IMR-90 (cell line): ENCODE data around the gene ECE2. TPM values are rescaled to one million over a fixed set of nuclear protein-coding genes. Genes with fewer than 3 reads are reported as not detected.

Experiments used
- ATAC-seq: fragments of 200-7000 bp; cut with Tn5 transposase; 2 replicates; pipeline ENCODE4 v1.9.1; 2020; ENCODE audit warnings: low read depth, mild to moderate bottlenecking, moderate library complexity
- BruUV-seq: library from RNA; stranded (reverse); fragments of 400-500 nt; replicated peaks from 2 replicates; lab custom pipeline; 2021; lab: Mats Ljungman, UMichigan
- CTCF ChIA-PET: fragments of 300-600 bp; formaldehyde crosslinking; extraction: SDS; loops from one replicate; lab custom pipeline; 2021; ENCODE audit warnings: antibody characterized with exemption; lab: Yijun Ruan, JAX
- POLR2A ChIA-PET: fragments of 300-600 bp; sonication (Branson Sonifier 250); formaldehyde crosslinking; loops from one replicate; lab custom pipeline; 2022; ENCODE audit warnings: antibody characterized with exemption; ENCODE audit not compliant: unreplicated experiment; lab: Charles Lee
- DNase-seq: peaks from one replicate; pipeline ENCODE4 v3.0.0; 2013
- H2AFZ ChIP-seq: replicated peaks from 2 replicates; pipeline ENCODE3; 2013; ENCODE audit warnings: low read length, mild to moderate bottlenecking; ENCODE audit not compliant: poor library complexity
- H2AK5ac ChIP-seq: 2 replicates; pipeline ENCODE4 v1.6.1; 2013; ENCODE audit warnings: low read depth, low read length, inconsistent platforms
- H2AK9ac ChIP-seq: replicated peaks from 2 replicates; pipeline ENCODE3; 2013; ENCODE audit warnings: mild to moderate bottlenecking, low read depth, low read length, moderate library complexity; ENCODE audit not compliant: poor library complexity
- H2BK120ac ChIP-seq: 2 replicates; pipeline ENCODE4 v1.6.1; 2013; ENCODE audit warnings: low read depth, low read length, inconsistent platforms
- H2BK15ac ChIP-seq: 3 replicates; pipeline ENCODE4 v1.6.1; 2013; ENCODE audit warnings: low read depth, low read length, inconsistent platforms
- H2BK20ac ChIP-seq: 2 replicates; pipeline ENCODE4 v1.6.1; 2013; ENCODE audit warnings: low read depth, mild to moderate bottlenecking, inconsistent platforms, low read length, moderate library complexity
- H2BK5ac ChIP-seq: 2 replicates; pipeline ENCODE4 v1.6.1; 2013; ENCODE audit warnings: mild to moderate bottlenecking, low read depth, low read length, inconsistent platforms; ENCODE audit not compliant: poor library complexity, severe bottlenecking
- H3K14ac ChIP-seq: replicated peaks from 2 replicates; pipeline ENCODE4 v1.6.1; 2013; ENCODE audit warnings: low read depth, low read length, inconsistent platforms
- H3K18ac ChIP-seq: 2 replicates; pipeline ENCODE4 v1.6.1; 2013; ENCODE audit warnings: low read depth, low read length, control low read depth
- H3K23ac ChIP-seq: 2 replicates; pipeline ENCODE4 v1.6.1; 2013; ENCODE audit warnings: low read depth, low read length, inconsistent platforms
- H3K27ac ChIP-seq: 2 replicates; pipeline ENCODE4 v1.5.1; 2013; ENCODE audit warnings: mild to moderate bottlenecking, control low read depth, low read length; ENCODE audit not compliant: insufficient read depth
- H3K27me3 ChIP-seq: 2 replicates; pipeline ENCODE4 v1.6.1; 2013; ENCODE audit warnings: low read length; ENCODE audit not compliant: control insufficient read depth, insufficient read depth
- H3K36me3 ChIP-seq: 2 replicates; pipeline ENCODE4 v1.6.1; 2013; ENCODE audit warnings: low read length, mixed read lengths; ENCODE audit not compliant: control insufficient read depth, insufficient read depth
- H3K4ac ChIP-seq: 2 replicates; pipeline ENCODE4 v1.6.1; 2013; ENCODE audit warnings: low read depth, low read length, inconsistent platforms
- H3K4me1 ChIP-seq: 2 replicates; pipeline ENCODE4 v1.6.1; 2013; ENCODE audit warnings: low read length, mixed read lengths; ENCODE audit not compliant: control insufficient read depth, insufficient read depth
- H3K4me2 ChIP-seq: 2 replicates; pipeline ENCODE4 v1.6.1; 2013; ENCODE audit warnings: low read depth, mild to moderate bottlenecking, control low read depth, low read length, moderate library complexity
- H3K4me3 ChIP-seq: 2 replicates; pipeline ENCODE4 v1.5.1; 2013; ENCODE audit warnings: low read depth, mild to moderate bottlenecking, control low read depth, low read length, moderate library complexity; ENCODE audit not compliant: insufficient read depth
- H3K56ac ChIP-seq: 2 replicates; pipeline ENCODE4 v1.6.1; 2013; ENCODE audit warnings: low read length, inconsistent platforms; ENCODE audit not compliant: insufficient read depth; ENCODE audit errors: extremely low read depth
- H3K79me1 ChIP-seq, 2 experiments: 2 replicates each; pipeline ENCODE4 v1.6.1; 2013; ENCODE audit warnings: low read length in 2 of 2, inconsistent platforms in 1 of 2, low read depth in 1 of 2
- H3K9ac ChIP-seq: 2 replicates; pipeline ENCODE4 v1.6.1; 2013; ENCODE audit warnings: low read depth, low read length, control low read depth
- H3K9me1 ChIP-seq: 2 replicates; pipeline ENCODE4 v1.6.1; 2013; ENCODE audit warnings: low read length, inconsistent platforms; ENCODE audit not compliant: insufficient read depth
- H3K9me3 ChIP-seq: 2 replicates; pipeline ENCODE4 v1.6.1; 2013; ENCODE audit warnings: low read length; ENCODE audit not compliant: control insufficient read depth, insufficient read depth
- H4K20me1 ChIP-seq: 2 replicates; pipeline ENCODE4 v1.6.1; 2013; ENCODE audit warnings: low read length, inconsistent platforms; ENCODE audit not compliant: insufficient read depth
- H4K5ac ChIP-seq: 2 replicates; pipeline ENCODE4 v1.6.1; 2013; ENCODE audit warnings: mild to moderate bottlenecking, low read depth, low read length, control low read depth
- H4K8ac ChIP-seq, 2 experiments: 2 replicates each; pipeline ENCODE4 v1.6.1; 2013; ENCODE audit warnings: low read depth in 2 of 2, low read length in 2 of 2, control low read depth in 1 of 2, inconsistent platforms in 1 of 2
- H4K91ac ChIP-seq: 2 replicates; pipeline ENCODE4 v1.6.1; 2013; ENCODE audit warnings: low read depth, low read length, inconsistent platforms; ENCODE audit not compliant: insufficient read depth
- BHLHE40 ChIP-seq: fragments of 150-350 bp; IDR thresholded peaks from 2 replicates; pipeline ENCODE4 v1.6.1; 2016; ENCODE audit warnings: mild to moderate bottlenecking, low read depth, low read length
- CHD1 ChIP-seq: IDR thresholded peaks from 2 replicates; pipeline ENCODE4 v1.6.1; 2012; ENCODE audit warnings: low read depth, low read length, improper control_type of control experiment
- CTCF ChIP-seq: conservative IDR thresholded peaks from 2 replicates; pipeline ENCODE4 v1.5.1; 2012; ENCODE audit warnings: mild to moderate bottlenecking, low read depth, low read length, improper control_type of control experiment
- ELK1 ChIP-seq: fragments of 150-350 bp; IDR thresholded peaks from 2 replicates; pipeline ENCODE4 v1.6.1; 2016; ENCODE audit warnings: low read depth, mild to moderate bottlenecking, low read length, moderate library complexity, borderline replicate concordance
- FOS ChIP-seq: fragments of 150-350 bp; IDR thresholded peaks from 2 replicates; pipeline ENCODE4 v1.6.1; 2016; ENCODE audit warnings: low read depth, low read length
- MAFK ChIP-seq: IDR thresholded peaks from 2 replicates; pipeline ENCODE4 v1.6.1; 2012; ENCODE audit warnings: low read depth, low read length, improper control_type of control experiment
- MAZ ChIP-seq: IDR thresholded peaks from 2 replicates; pipeline ENCODE4 v1.6.1; 2012; ENCODE audit warnings: low read depth, mild to moderate bottlenecking, low read length, improper control_type of control experiment, moderate library complexity, borderline replicate concordance
- NFE2L2 ChIP-seq: fragments of 150-350 bp; IDR thresholded peaks from 2 replicates; pipeline ENCODE4 v1.6.1; 2016; ENCODE audit warnings: low read depth, mild to moderate bottlenecking, low read length
- POLR2A ChIP-seq: IDR thresholded peaks from 2 replicates; pipeline ENCODE4 v1.6.1; 2012; ENCODE audit warnings: mild to moderate bottlenecking, low read depth, low read length
- RAD21 ChIP-seq: IDR thresholded peaks from 2 replicates; pipeline ENCODE4 v1.6.1; 2012; ENCODE audit warnings: low read length, improper control_type of control experiment
- RCOR1 ChIP-seq: IDR thresholded peaks from 2 replicates; pipeline ENCODE4 v1.6.1; 2012; ENCODE audit warnings: mild to moderate bottlenecking, low read length, improper control_type of control experiment; ENCODE audit not compliant: insufficient replicate concordance
- RFX5 ChIP-seq: IDR thresholded peaks from 2 replicates; pipeline ENCODE4 v1.8.0; 2012; ENCODE audit warnings: low read depth, mild to moderate bottlenecking, low read length, moderate library complexity
- SMC3 ChIP-seq: fragments of 150-350 bp; IDR thresholded peaks from 2 replicates; pipeline ENCODE4 v1.6.1; 2016; ENCODE audit warnings: low read depth, mild to moderate bottlenecking, antibody characterized with exemption, low read length, moderate library complexity
- WGBS, 2 experiments: methylation state at CpG; one replicate each; pipeline versions ENCODE4 v1.1.5 to v1.1.7; 2013; ENCODE audit warnings: missing lambda C conversion rate in 2 of 2; ENCODE audit not compliant: insufficient read length in 1 of 2; ENCODE audit errors: extremely low coverage in 2 of 2; 5-methylcytosine and 5-hydroxymethylcytosine counted together
- dilution Hi-C: fragments of 300-500 bp; cut with HindIII; formaldehyde crosslinking; loops from one replicate; pipeline ENCODE4 v1.14.3; 2018; ENCODE audit warnings: low sequenced_read_pairs; ENCODE audit not compliant: unreplicated experiment
- in situ Hi-C: fragments of 300-500 bp; cut with MboI; formaldehyde crosslinking; loops from 3 replicates; pipeline ENCODE4 v1.14.3; 2019; ENCODE audit warnings: low sequenced_read_pairs, inconsistent platforms, mixed read lengths
- intact Hi-C: fragments of 100-400 bp; cut with micrococcal nuclease; formaldehyde crosslinking; loops from 2 replicates; pipeline ENCODE4 v1.10.0; 2022
- polyA plus RNA-seq, 3 experiments: library from polyadenylated mRNA; depleted of rRNA; stranded (reverse); fragments of >200 nt; gene quantifications; 2 replicates each; pipeline ENCODE4 v1.2.3, GENCODE V29; 2012; ENCODE audit warnings: low replicate concordance in 1 of 3
- total RNA-seq: library from RNA; depleted of rRNA; stranded (reverse); fragments of >200 nt; gene quantifications from 2 replicates; pipeline ENCODE4 v1.2.3, GENCODE V29; 2012

ECE2 gene
- total and polyA plus RNA-seq, 2 of the 4 experiments (the other 2 are of a cell fraction): not detected

- peak; percentile 87 for TF ChIP-seq POLR2A
- no peak for TF ChIP-seq NFE2L2
- TF ChIP-seq BHLHE40: 0 out of 2 replicates have a peak, but pooled peaks have one; percentile 3
These were observed 39.1 kb downstream of the ECE2 start (continued) for GRCh38 chr3:184314700-184315542.

- peak overlapping the region; percentile 97 for H4K91ac ChIP-seq
- H2BK5ac ChIP-seq: peak overlapping the region; percentile 99
- H3K27me3 ChIP-seq: no peaks in the 10 kb centered on the region
- H3K23ac ChIP-seq: peak overlapping the region; percentile 95
- peak overlapping the region; percentile 70; the same call in 1 of the 3 replicates for H2BK15ac ChIP-seq
- BruUV-seq: TSS peak; percentile 67
- H3K56ac ChIP-seq: peak overlapping the region; percentile 85
- peaks cover 24% of the 10 kb centered on the region for H3K36me3 ChIP-seq
- peak overlapping the region; percentile 50 for H4K5ac ChIP-seq
- H3K4me2 ChIP-seq: peak overlapping the region; percentile 93
- in situ Hi-C loops (no loop called here), intact Hi-C loops (loop anchor here (2.0 kb wide), 1 partner anchor 47 kb away; no protein-coding TSS in a partner anchor), dilution Hi-C loops (no loop called here)
- peak overlapping the region; percentile 98 for H3K9ac ChIP-seq
- peak overlapping the region; percentile 91 for H3K4me3 ChIP-seq
- peak overlapping the region; percentile 85 for H2AFZ ChIP-seq
- peaks cover 55% of the 10 kb centered on the region for H4K20me1 ChIP-seq
- H2BK120ac ChIP-seq: peak overlapping the region; percentile 83
- ATAC-seq: no peak
- H2BK20ac ChIP-seq: no peak overlapping the region
- 0% methylated on average over 2 of the region's 6 CpGs; no CpG with 5 or more reads in 1 of the 2 experiments for WGBS, 2 experiments
- peaks cover 25% of the 10 kb centered on the region for H3K4me1 ChIP-seq
- peak overlapping the region; percentile 97 for H3K4ac ChIP-seq
- peaks cover 22% of the 10 kb centered on the region for H3K9me1 ChIP-seq
- peak overlapping the region; percentile 90 for H3K14ac ChIP-seq
- peak overlapping the region; percentile 88 to 90 for H4K8ac ChIP-seq
- peak overlapping the region; percentile 99 for H3K27ac ChIP-seq
- no peak for DNase-seq
- ChIA-PET CTCF (no interaction called here), POLR2A (interaction anchor here (0.9 to 1.5 kb wide), 2 partner anchors 22 to 50 kb away, joined by 4 to 5 read pairs; partner anchors contain the start of gene FAM131A)
- H3K9me3 ChIP-seq: no peaks in the 10 kb centered on the region
- H2AK9ac ChIP-seq: peak overlapping the region; percentile 100
- H3K79me1 ChIP-seq: peaks cover 1 to 34% of the 10 kb centered on the region in 2 experiments; a peak in 3 of 4 replicates
- H3K18ac ChIP-seq: peak overlapping the region; percentile 65
- H2AK5ac ChIP-seq: peak overlapping the region; percentile 63
- no peak for TF ChIP-seq RAD21
- TF ChIP-seq CTCF: no peak
- TF ChIP-seq MAFK: no peak
- no peak for TF ChIP-seq POLR2A
- TF ChIP-seq CHD1: no peak
- TF ChIP-seq SMC3: no peak
- no peak for TF ChIP-seq BHLHE40
- TF ChIP-seq RFX5: no peak
- TF ChIP-seq FOS: no peak
- TF ChIP-seq MAZ: no peak
- no peak for TF ChIP-seq ELK1
- TF ChIP-seq RCOR1: no peak
These were observed 39.7 kb downstream of the ECE2 start for GRCh38 chr3:184315543-184315867.
